ENCODE results near the gene NAGS. TPM values are rescaled to one million over a fixed set of nuclear protein-coding genes. Genes with fewer than 3 reads are reported as not detected.

Gene NAGS
- total and polyA plus RNA-seq, 7 donors: 0.10 to 13.5 (median 0.20) TPM; not detected in 2

GRCh38 chr17:44037471-44037870, 33.0 kb downstream of the NAGS start:
- 53 to 93% (median 55%) methylated on average over 2 of the region's 2 CpGs for WGBS, 3 donors
- intact Hi-C loops (cut with DNase I): no loop called here
- TF ChIP-seq CTCF (IDR thresholded peaks at IDR 0.05): no peak
- H3K27ac ChIP-seq: peak overlapping the region; percentile 46
- H3K36me3 ChIP-seq (ENCODE audit: insufficient read depth in 1 of 2, low read depth in 1 of 2): peaks cover 8 to 46% of the 10 kb centered on the region in 2 donors
- H3K4me3 ChIP-seq: no peak overlapping the region
- H3K27me3 ChIP-seq (ENCODE audit: insufficient read depth in 3 of 3, low read length in 2 of 3): no peaks in the 10 kb centered on the region
- peaks cover 36% of the 10 kb centered on the region for H3K4me1 ChIP-seq
- ATAC-seq (no peak), DNase-seq (no peak)
- H3K9me3 ChIP-seq: no peaks in the 10 kb centered on the region

GRCh38 chr17:44038604-44039011, 34.2 kb downstream of the NAGS start:
- WGBS, 3 donors: 18 to 42% (median 38%) methylated on average over 3 of the region's 3 CpGs
- Histone ChIP-seq H3K36me3 (ENCODE audit: insufficient read depth in 1 of 2, low read depth in 1 of 2) (peaks cover 7 to 35% of the 10 kb centered on the region in 2 donors), H3K27me3 (ENCODE audit: insufficient read depth in 3 of 3, low read length in 2 of 3) (no peaks in the 10 kb centered on the region), H3K4me3 (no peak overlapping the region), H3K9me3 (no peaks in the 10 kb centered on the region), H3K4me1 (peaks cover 45% of the 10 kb centered on the region), H3K27ac (peak overlapping the region; percentile 46)
- DNase-seq (peak; percentile 30 to 63), ATAC-seq (peak; percentile 57 to 89 (median 74))
- intact Hi-C loops (cut with DNase I): no loop called here
- no peak for TF ChIP-seq CTCF (IDR thresholded peaks at IDR 0.05)

GRCh38 chr17:44039829-44040635, 35.6 kb downstream of the NAGS start:
- WGBS, 3 donors: 33 to 56% (median 35%) methylated on average over 5 to 6 of the region's 6 CpGs
- H3K27me3 ChIP-seq (ENCODE audit: insufficient read depth in 3 of 3, low read length in 2 of 3): no peaks in the 10 kb centered on the region
- DNase-seq (no peak), ATAC-seq (peak; percentile 34 to 66 (median 65))
- H3K4me1 ChIP-seq: peaks cover 58% of the 10 kb centered on the region
- H3K9me3 ChIP-seq: no peaks in the 10 kb centered on the region
- peak overlapping the region; percentile 8 for H3K4me3 ChIP-seq
- H3K27ac ChIP-seq: peak overlapping the region; percentile 71
- intact Hi-C loops (cut with DNase I): loop anchor here in 1 of 2 donors (5.0 kb wide), 1 partner anchor 98 kb away; the partner anchor contains the start of gene PPY
- H3K36me3 ChIP-seq (ENCODE audit: insufficient read depth in 1 of 2, low read depth in 1 of 2): peaks cover 4 to 26% of the 10 kb centered on the region in 2 donors
- no peak for TF ChIP-seq CTCF (IDR thresholded peaks at IDR 0.05)

GRCh38 chr17:44043272-44043696, 38.9 kb downstream of the NAGS start:
- WGBS, 3 donors: 58 to 77% (median 59%) methylated on average over 4 of the region's 4 CpGs
- ATAC-seq (no peak), DNase-seq (no peak)
- H3K27me3 ChIP-seq (ENCODE audit: insufficient read depth in 3 of 3, low read length in 2 of 3): no peaks in the 10 kb centered on the region
- intact Hi-C loops (cut with DNase I): loop anchor here in 1 of 2 donors (5.0 kb wide), 1 partner anchor 101 kb away; the partner anchor contains the start of gene PPY
- TF ChIP-seq CTCF (IDR thresholded peaks at IDR 0.05): no peak
- no peak overlapping the region for H3K4me3 ChIP-seq
- H3K4me1 ChIP-seq: peaks cover 45% of the 10 kb centered on the region
- H3K36me3 ChIP-seq (ENCODE audit: insufficient read depth in 1 of 2, low read depth in 1 of 2): peaks cover 0 to 10% of the 10 kb centered on the region in 2 donors
- H3K9me3 ChIP-seq: no peaks in the 10 kb centered on the region
- H3K27ac ChIP-seq: peak overlapping the region; percentile 15
